HT1080 (cell line): ENCODE measurements around the gene ABCC4. TPM values are rescaled to one million over a fixed set of nuclear protein-coding genes. Genes with fewer than 3 reads are reported as not detected.

Experiments used
- DNase-seq: peaks from one replicate; pipeline ENCODE4 v3.0.0-alpha.2; 2015; ENCODE audit warnings: low read depth
- total RNA-seq: library from RNA; depleted of rRNA; stranded (reverse); fragments of >200 nt; shearing (Covaris generic); gene quantifications from 2 replicates; pipeline ENCODE4 v1.2.3, GENCODE V29; 2014

The ABCC4 gene
- total RNA-seq, 1 experiment from 2014 or later, result 17.2 TPM

DNA sequence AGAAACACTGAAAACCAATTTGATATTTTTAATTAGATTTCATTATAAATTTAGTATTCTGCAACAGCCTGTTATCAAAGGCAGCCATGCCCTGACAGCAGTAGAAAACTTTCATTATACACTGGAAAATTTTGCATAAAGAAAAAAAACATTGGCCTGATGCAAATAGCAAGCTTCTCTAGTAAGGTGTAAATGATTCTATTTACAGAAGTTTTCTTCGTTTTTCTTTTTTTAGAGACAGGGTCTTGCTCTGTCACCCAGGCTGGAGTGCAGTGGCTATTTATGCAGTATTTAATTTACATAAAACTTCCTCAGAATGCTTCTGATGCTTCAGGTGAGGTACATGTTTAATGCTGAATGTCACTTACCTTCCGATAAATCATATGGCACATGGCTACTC is 67.0 kb downstream of the ABCC4 start:
- no peak for DNase-seq

DNA sequence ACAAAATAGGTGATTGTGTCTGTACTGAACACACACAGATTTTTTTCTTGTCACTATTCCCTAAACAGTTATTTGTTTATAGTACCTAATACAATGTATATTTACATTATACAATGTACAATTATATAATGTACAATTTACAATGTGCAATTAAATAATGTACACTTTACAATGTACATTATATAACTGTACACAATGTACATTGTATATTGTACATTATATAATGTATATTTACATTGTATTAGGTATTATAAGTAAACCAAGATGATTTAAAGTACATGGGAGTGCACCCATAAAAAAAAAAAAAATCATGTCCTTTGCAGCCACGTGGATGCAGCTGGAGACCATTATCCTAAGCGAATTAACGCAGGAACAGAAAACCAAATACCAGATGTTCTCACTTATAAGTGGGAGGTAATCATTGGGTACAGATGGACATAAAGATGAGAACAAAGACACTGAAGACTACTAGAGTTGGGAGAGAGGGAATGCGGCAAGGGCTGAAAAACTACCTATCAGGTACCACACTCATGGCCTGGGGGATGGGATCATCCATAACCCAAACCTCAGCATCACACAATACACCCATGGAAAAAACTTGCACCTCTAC is 68.1 kb downstream of the ABCC4 start:
- DNase-seq, result no peak

DNA sequence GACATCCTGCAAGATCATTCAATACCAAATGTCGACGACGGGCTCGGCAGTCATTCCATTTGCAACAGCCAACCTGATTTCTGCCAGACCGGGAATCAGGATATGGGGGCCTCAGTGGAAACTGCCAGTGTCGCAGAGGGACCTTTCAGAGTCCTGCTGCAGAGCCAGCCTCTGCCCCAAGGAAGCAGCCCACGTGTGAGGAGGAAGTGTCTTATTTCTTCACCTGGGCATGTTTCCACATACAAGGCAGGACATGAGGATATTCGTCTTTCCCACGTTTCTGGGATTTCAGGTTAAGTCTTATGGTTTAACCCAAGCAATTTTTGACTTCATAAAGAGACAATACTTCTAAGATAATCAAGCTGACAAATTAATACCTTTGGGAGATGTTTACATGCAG is 69.9 kb downstream of the ABCC4 start:
- DNase-seq, result no peak

DNA sequence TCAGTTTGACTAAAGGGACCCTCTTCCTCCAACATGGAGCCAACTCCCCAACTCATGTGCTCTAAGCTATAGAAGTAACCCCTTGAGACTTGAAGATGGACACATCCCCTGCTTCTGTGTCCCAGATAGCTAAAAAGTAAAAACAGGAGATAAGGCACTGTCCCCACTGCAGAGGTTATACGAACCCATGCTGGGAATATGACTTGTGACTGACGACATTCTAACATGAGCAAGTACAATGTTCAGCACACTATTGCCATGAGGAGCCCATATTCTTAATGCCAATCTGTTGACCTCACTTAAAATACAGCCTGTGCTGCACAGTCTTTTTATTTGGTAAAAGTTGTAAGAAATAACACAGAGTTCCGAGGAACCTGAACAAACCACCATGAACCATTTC is 71.4 kb downstream of the ABCC4 start:
- DNase-seq, result no peak

DNA sequence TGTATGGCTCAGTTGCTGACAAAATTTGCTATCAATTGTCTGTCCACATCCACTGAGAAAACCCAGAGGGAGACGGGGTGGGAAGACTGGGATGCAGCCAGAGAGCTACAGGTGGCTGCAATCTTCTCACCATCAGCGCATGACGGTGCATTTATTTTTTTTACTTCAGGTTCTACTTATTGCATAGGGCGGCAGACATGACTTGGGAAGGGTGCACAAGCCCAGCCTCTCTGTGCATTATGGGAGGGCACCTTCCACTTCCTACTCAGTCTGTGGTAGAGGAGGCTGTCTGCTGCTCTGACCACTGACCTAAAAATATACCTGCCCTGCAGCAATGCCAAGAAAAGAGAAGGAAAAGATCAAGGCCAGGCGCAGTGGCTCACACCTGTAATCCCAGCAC is 73.1 kb downstream of the ABCC4 start:
- DNase-seq, result no peak

DNA sequence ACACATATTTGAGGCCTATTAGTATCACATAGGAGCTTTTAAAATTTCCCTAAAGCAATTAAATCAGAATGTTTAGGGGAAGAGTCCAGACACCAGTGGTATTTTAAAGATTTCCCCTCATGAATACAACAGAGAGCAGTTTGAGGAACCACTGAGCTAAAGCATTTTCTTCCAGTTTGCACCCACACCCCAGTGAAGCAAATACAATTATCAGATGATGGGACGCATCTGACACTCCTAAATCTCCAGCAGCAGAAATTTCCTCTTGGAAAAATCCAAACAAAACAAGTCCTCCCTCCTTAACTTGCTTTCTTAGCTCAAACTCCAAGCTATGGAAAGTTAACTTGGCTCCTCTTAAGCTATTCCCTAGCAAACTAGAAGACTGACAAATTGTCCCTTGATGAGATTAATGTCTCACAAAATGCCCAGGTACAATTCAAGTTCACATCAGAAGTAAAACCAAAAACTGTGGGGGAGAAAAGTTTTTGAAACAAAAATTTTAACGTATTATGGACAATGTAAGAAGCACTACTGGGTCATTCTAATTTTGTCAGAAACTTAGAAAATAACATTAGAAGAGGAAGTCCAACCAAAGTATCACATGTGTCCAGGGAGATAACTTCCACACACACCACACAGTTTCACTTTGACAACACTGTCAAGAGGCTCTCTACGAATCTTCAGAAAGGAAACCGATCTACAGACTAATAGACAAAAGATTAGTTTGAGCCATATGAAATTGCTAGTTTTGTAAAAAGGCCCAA is 74.1 kb downstream of the ABCC4 start:
- DNase-seq, result no peak

DNA sequence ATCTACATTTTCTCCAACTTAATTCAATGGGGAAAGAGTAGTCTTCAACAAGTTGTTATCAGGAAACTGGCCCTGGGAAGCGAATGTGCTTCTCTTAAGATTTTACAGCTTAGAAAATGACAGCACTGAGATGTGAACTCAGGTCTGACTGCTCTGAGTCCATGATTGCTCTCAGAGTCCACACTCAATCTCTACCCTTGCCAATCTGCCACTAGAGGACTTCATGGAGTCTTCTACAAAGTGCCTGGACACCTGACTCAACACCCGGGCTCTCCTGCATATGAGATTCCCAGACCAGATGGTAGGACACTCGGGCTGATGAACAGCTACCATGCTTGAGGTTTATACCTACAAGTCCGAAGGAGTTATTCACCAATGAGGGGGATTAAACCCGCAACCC is 74.8 kb downstream of the ABCC4 start:
- no peak for DNase-seq

DNA sequence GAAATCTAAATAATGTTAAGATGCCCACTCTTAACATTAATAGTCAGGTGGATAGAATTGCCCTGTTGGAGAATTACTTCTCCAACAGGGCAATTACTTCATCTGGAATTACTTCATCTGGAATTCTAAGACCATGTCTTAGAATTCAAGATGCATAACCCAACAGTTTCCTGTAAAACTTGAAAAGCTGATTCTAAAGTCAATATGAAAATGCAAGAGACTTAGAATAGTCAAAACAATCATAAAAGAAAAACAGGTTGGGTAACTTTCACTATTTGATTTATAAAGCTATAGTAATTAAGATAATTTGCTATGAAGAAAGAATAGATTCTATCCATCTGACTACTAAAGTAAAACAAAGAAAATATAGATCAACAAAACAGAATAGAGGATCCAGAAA is 75.2 kb downstream of the ABCC4 start:
- no peak for DNase-seq

DNA sequence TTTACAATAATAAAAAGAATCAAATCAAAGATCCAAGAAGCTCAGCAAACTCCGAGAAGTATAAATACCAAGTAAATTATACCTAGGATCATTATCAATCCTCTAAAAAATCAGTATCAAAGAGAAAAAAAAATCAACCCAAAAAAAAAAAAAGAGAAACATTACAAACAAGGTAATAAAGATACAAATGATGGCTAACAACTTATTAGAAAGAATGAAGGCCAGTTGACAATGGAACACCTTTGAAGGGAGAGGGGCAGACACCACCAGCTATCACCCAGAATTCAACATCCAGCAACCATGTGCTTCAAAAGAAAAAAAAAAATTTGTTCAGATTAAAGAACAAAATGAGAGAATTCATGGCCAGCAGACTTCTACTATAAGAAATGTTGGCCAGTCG is 77.2 kb downstream of the ABCC4 start:
- DNase-seq, result no peak

DNA sequence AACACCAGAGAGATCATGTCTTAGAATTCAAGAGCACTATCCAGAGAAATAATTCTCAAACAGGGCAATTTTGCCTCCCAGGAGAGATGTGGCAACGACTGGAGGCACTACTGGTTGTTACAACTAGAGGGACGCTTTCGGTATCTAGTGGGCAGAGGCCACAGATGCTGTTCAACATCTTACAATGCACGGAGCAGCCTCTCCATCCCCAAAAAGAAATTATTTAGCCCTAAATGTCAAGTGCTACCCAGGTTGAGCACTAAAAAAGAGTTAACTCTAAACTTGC is 78.6 kb downstream of the ABCC4 start:
- no peak for DNase-seq

DNA sequence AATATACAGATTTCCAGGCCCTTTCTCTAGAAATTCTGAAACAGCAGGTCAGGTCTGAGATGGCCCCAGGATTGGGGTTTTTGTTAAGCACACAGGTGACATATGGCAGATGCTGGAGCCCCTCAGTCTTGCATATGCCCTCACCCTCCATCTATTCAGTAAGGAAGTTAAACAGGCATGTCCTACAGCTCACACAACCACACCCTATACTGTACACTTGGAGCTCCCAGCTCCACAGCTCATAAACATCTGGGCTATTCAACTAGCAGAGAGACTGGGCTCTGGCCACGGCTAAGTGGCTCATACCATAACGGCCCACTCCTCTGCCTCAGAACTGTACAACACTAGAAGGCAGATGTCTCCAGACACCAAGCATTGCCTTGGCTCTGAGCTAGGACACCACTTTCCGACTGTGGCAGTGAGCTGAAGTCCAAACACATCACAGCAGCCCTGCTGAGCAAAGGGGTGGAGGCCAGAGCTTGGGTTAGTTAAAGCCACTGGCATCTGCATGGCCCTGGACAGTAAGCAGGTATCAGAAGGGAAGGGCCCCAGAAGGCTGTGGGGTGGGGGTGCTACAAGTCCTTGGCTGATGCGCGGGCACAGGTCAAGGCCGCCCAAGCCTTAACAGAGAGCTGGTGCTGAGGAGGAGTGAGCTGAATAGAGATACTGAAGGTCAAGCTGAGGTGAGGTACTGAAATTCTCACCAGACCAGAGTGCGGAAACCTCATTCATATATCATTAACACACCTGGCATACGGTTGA is 79.1 kb downstream of the ABCC4 start:
- no peak for DNase-seq

DNA sequence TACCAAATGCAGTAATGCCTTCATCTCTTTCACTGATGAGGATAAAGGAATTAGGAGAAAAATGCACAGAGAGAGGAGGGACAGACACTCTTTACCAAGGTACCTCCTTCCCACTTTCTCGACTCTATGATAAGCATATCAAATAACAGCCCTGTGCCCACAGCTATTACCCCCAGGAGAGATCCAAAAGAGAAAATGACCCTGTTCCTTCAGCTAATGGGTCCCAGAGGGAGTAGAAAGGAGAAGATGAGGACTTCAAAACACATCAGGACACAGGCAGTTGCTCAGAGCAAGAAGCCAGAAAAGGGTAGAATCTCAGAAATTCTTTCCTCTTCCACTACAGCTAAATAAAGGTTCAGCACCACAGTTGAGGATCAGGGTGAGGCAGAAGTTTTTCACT is 80.6 kb downstream of the ABCC4 start:
- no peak for DNase-seq

DNA sequence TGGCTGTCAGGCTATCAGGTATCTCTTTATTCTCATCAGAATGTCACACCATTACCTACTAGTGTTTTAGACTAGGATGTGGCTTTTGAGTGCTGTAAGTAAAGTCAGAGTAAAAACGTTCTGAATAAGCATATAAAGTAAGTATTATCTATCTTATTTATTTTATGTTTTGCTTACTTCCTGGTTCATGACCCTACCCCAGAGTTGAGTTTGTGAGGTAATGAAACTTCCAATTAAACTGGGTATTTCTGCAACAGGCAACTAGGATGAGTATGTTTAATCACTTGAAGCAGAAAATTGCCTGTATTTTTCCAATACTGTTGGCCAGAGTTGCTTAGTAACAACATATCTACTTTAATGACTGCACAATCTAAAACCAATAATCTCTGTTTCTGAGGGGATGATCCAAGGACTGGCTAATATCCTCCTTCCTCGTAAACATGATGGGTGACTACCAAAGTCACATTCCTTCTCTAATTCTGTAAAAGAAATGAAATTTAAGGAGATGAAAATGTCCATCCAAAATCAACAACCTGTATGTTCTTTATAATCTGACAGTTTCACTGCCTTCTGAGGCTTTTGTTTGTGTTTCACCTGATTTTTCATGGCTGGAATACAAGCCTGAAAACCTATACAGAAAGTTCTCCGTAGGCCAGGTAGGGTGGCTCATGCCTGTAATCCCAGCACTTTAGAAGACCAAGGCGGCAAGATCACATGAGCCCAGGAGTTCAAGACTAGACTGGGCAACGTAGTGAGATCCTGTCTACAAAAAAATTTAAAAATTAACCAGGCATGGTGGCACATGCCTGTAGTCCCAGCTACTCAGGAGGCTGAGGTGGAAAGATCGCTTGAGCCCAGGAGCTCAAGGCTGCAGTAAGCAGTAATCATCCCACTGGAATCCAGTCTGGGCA is 83.1 kb downstream of the ABCC4 start:
- DNase-seq, result no peak

DNA sequence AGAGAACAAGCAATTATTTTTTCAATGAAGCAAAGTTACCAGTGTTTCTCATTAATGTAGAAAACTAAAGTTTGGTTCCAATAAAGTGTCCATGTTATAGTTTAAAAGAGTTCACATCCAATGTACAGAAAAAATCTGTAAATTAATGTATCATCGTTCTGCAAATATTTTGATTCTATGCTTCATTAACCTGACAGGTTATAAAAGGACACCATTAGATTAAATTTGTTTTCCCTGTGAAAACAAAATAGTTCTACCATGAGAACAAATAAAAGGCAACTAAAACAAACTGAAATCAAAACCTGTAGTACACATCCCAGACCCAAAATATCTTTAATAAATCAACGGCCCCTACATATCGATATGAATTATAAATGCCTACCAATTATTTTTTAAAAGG is 85.1 kb downstream of the ABCC4 start:
- no peak for DNase-seq

DNA sequence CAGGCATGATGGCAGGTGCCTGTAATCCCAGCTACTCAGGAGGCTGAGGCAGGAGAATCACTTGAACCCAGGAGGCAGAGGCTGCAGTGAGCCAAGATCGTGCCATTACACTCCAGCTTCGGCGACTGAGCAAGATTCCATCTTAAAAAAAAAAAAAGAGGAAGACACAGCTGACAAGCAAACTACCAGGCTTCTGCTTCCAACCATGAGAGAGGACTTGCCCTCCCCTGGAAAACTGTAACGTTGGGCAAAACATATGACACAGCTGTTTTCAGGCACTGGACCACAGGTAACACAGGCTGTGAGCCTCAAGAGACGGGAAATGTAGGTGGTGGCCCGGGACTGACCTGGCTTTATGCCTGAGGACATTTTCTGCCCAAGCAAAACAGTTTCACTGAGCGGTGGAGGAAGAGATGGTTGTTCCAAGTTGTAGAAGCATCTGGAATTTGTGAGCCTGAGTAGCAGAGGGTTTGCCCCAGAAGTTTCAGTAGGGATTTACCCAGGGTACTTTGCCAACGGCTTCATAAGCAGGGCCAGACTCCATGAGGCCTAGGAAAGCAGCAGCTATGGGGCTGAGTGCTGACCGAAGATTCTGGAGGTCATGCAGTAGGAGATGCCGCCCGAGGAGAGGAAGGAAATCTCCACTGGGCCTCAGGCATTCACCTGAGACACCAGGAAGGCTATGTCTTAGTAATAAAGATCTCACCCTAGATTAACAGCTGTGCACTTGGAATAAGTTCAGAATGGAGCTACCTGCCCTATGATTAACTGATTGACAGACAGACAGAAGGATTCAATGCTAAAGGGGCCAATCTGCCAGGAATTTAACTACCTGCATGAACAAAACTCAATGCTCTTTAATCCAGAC is 88.0 kb downstream of the ABCC4 start:
- DNase-seq, result no peak

DNA sequence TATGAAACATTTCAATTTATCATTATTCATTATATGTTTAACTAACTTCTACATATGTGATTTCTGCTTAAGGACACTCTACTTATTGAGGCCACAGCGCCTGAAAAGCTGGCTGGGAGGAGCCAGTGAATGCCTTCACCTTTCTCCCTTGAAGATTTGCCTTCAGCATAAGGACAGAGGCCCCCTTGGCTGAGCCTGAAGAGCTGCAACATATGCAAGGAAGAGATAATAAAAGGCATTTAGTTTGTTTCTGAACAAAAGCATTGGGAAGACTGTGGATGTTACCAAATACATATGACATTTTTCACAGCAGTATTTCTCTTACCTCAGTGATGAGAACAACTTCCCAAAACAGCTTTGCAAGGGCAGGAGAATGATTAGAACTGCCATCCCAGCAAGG is 92.1 kb downstream of the ABCC4 start:
- no peak for DNase-seq

DNA sequence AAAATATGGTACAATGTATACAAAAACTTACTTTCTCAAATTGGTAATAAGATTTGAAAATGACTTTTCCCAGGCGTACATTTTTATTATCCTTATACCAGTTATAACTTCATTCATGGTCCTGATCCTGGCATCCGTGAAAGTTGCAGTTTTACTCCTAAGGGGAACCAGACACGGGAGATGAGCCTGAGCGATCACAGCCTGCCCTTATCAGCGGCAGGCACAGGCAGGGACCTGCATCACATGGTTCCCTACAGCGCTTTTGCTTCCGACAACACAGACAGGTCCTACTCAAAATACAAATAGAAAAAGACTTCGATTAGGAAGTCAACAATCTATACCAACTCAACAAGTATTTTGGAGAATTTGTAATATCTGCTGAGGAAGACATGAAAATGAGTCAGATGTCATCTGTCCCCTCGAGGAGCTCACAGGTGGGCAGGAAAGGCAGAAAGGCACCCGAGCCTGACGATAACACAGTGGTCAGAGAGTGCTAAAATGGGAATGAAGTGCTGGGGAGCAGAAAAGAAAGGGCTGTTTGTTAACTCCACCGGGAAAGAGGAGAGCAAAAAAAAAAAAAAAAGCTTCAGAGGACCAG is 93.4 kb downstream of the ABCC4 start:
- DNase-seq, result no peak

DNA sequence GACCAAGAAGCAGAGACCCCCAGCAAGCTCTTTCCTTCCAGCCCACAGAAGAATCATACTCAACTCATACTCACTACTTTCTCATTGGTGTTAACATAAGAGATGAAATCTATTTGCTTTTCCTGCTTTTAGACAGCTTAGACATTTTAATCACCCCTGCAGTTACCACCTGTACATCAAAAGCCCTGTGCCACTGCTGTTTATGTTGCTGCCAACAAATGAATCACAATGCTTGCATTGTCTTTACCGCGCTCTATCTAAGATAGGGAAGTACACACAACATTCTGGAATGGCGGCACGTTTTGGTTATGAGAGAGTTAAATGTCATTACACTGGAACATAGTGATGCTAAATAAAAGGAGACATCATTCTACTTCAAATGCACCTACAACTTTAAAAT is 95.1 kb downstream of the ABCC4 start:
- no peak for DNase-seq

DNA sequence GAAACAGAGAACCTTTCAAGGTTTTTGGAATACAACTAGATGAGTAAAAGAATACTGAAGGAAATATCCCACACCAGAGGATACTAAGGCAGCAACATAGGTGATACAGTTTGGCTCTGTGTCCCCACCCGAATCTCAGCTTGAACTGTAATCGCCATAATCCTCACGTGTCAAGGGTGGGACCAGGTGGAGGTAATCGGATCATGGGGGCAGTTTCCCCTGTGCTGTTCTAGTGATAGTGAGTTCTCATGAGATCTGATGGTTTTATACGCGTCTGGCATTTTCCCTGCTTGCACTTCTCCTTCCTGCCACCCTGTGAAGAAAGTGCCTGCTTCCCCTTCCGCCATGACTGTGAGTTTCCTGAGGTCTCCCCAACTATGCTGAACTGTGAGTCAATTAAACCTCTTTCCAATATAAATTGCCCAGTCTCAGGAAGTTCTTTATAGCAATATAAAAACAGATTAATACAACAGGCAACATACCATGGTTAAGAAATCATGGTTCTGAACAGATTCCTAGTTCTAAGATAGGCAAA is 97.0 kb downstream of the ABCC4 start:
- DNase-seq, result no peak
